H9 (cell line): ENCODE results near the gene TRMT10C. TPM values are rescaled to one million over a fixed set of nuclear protein-coding genes. Genes with fewer than 3 reads are reported as not detected.

Source experiments
- DNase-seq: peaks from one replicate; pipeline ENCODE4 v3.0.0-alpha.2; 2017
- H2AFZ ChIP-seq: one replicate; pipeline ENCODE4 v1.6.1; 2013; ENCODE audit warnings: mild to moderate bottlenecking, low read length, control low read depth, moderate library complexity
- H2AK5ac ChIP-seq: 2 replicates; pipeline ENCODE4 v1.6.1; 2013; ENCODE audit warnings: low read length, control low read depth, mixed read lengths; ENCODE audit not compliant: insufficient read length
- H2BK120ac ChIP-seq: one replicate; pipeline ENCODE4 v1.6.1; 2013; ENCODE audit warnings: low read depth, mild to moderate bottlenecking, low read length, control low read depth, inconsistent platforms; ENCODE audit not compliant: poor library complexity, severe bottlenecking
- H2BK12ac ChIP-seq: 2 replicates; pipeline ENCODE4 v1.6.1; 2013; ENCODE audit warnings: low read length, control low read depth, mixed read lengths, low read depth; ENCODE audit not compliant: insufficient read length
- H2BK15ac ChIP-seq: 2 replicates; pipeline ENCODE4 v1.6.1; 2013; ENCODE audit warnings: low read depth, low read length, control low read depth
- H2BK20ac ChIP-seq: one replicate; pipeline ENCODE4 v1.6.1; 2013; ENCODE audit warnings: low read depth, mild to moderate bottlenecking, low read length, control low read depth, inconsistent platforms; ENCODE audit not compliant: poor library complexity, severe bottlenecking
- H2BK5ac ChIP-seq: 2 replicates; pipeline ENCODE4 v1.6.1; 2013; ENCODE audit warnings: low read length, control low read depth, mixed read lengths; ENCODE audit not compliant: insufficient read length
- H3K14ac ChIP-seq: 2 replicates; pipeline ENCODE4 v1.6.1; 2013; ENCODE audit warnings: low read length, control low read depth; ENCODE audit not compliant: insufficient read depth
- H3K18ac ChIP-seq: 2 replicates; pipeline ENCODE4 v1.6.1; 2013; ENCODE audit warnings: low read depth, mild to moderate bottlenecking, mixed read lengths, low read length, control low read depth; ENCODE audit not compliant: insufficient read length
- H3K23ac ChIP-seq: 2 replicates; pipeline ENCODE4 v1.6.1; 2013; ENCODE audit warnings: low read length, control low read depth, mixed read lengths, low read depth; ENCODE audit not compliant: insufficient read length
- H3K23me2 ChIP-seq: 2 replicates; pipeline ENCODE4 v1.6.1; 2013; ENCODE audit warnings: low read depth, mild to moderate bottlenecking, mixed read lengths, low read length, control low read depth; ENCODE audit not compliant: insufficient read length, poor library complexity, severe bottlenecking
- H3K27ac ChIP-seq: 2 replicates; pipeline ENCODE4 v1.5.1; 2013; ENCODE audit warnings: low read length, control low read depth, mixed read lengths, low read depth; ENCODE audit not compliant: insufficient read length
- H3K27me3 ChIP-seq: 2 replicates; pipeline ENCODE4 v1.6.1; 2013; ENCODE audit warnings: low read length, control low read depth, inconsistent platforms; ENCODE audit not compliant: insufficient read depth
- H3K4ac ChIP-seq: 2 replicates; pipeline ENCODE4 v1.6.1; 2013; ENCODE audit warnings: low read depth, mild to moderate bottlenecking, control low read depth, inconsistent platforms, low read length, moderate library complexity
- H3K4me1 ChIP-seq: 2 replicates; pipeline ENCODE4 v1.6.1; 2013; ENCODE audit warnings: low read length, control low read depth, inconsistent platforms; ENCODE audit not compliant: insufficient read depth
- H3K4me2 ChIP-seq: 2 replicates; pipeline ENCODE4 v1.6.1; 2013; ENCODE audit warnings: low read length, control low read depth, mixed read lengths; ENCODE audit not compliant: insufficient read length, insufficient read depth
- H3K56ac ChIP-seq: 2 replicates; pipeline ENCODE4 v1.6.1; 2013; ENCODE audit warnings: low read depth, mild to moderate bottlenecking, mixed read lengths, low read length, control low read depth; ENCODE audit not compliant: insufficient read length
- H3K79me1 ChIP-seq: 2 replicates; pipeline ENCODE4 v1.6.1; 2013; ENCODE audit warnings: low read depth, mild to moderate bottlenecking, moderate library complexity, low read length, control low read depth, inconsistent platforms; ENCODE audit not compliant: insufficient read depth, poor library complexity, severe bottlenecking
- H3K79me2 ChIP-seq: 2 replicates; pipeline ENCODE4 v1.6.1; 2013; ENCODE audit warnings: low read length, control low read depth, inconsistent platforms; ENCODE audit not compliant: insufficient read depth
- H3K9ac ChIP-seq: 2 replicates; pipeline ENCODE4 v1.6.1; 2013; ENCODE audit warnings: low read length, control low read depth, mixed read lengths; ENCODE audit not compliant: insufficient read length; ENCODE audit errors: extremely low read depth
- H3K9me3 ChIP-seq: one replicate; pipeline ENCODE4 v1.6.1; 2013; ENCODE audit warnings: low read depth, low read length, inconsistent platforms; ENCODE audit not compliant: control insufficient read depth
- H3T11ph ChIP-seq: one replicate; pipeline ENCODE4 v1.6.1; 2013; ENCODE audit warnings: mild to moderate bottlenecking, low read length, control low read depth, inconsistent platforms
- H4K20me1 ChIP-seq: one replicate; pipeline ENCODE4 v1.6.1; 2013; ENCODE audit not compliant: control insufficient read depth, insufficient read length, insufficient read depth
- H4K5ac ChIP-seq: 2 replicates; pipeline ENCODE4 v1.6.1; 2013; ENCODE audit warnings: low read depth, mild to moderate bottlenecking, mixed read lengths, low read length, control low read depth; ENCODE audit not compliant: insufficient read length
- H4K8ac ChIP-seq: replicated peaks from 2 replicates; pipeline ENCODE4 v1.6.1; 2013; ENCODE audit warnings: low read length, control low read depth, mixed read lengths, low read depth; ENCODE audit not compliant: insufficient read length
- H4K91ac ChIP-seq: 2 replicates; pipeline ENCODE4 v1.6.1; 2013; ENCODE audit warnings: low read depth, mild to moderate bottlenecking, moderate library complexity, mixed read lengths, low read length, control low read depth; ENCODE audit not compliant: insufficient read length
- H3K27ac Mint-ChIP-seq, 3 experiments: 2 replicates in 2 of 3; 3 replicates in 1 of 3; pipeline ENCODE4 v1.8.0; 2020 to 2021; ENCODE audit warnings: mixed read lengths in 3 of 3, mild to moderate bottlenecking in 1 of 3, moderate library complexity in 1 of 3
- H3K27me3 Mint-ChIP-seq: 2 replicates; pipeline ENCODE4 v1.8.0; 2021; ENCODE audit warnings: low read depth, mild to moderate bottlenecking, moderate library complexity, mixed read lengths
- H3K36me3 Mint-ChIP-seq, 3 experiments: 2 replicates in 2 of 3; 3 replicates in 1 of 3; pipeline ENCODE4 v1.8.0; 2020 to 2021; ENCODE audit warnings: low read depth in 3 of 3, mixed read lengths in 3 of 3; ENCODE audit not compliant: insufficient read depth in 1 of 3
- H3K4me1 Mint-ChIP-seq, 2 experiments: 2 replicates each; pipeline ENCODE4 v1.8.0; 2020; ENCODE audit warnings: mixed read lengths in 2 of 2
- H3K4me3 Mint-ChIP-seq, 2 experiments: 2 replicates in 1 of 2; 3 replicates in 1 of 2; pipeline ENCODE4 v1.8.0; 2020 to 2021; ENCODE audit warnings: mild to moderate bottlenecking in 2 of 2, mixed read lengths in 2 of 2, moderate library complexity in 1 of 2
- H3K9me3 Mint-ChIP-seq, 2 experiments: 2 replicates in 1 of 2; 3 replicates in 1 of 2; pipeline ENCODE4 v1.8.0; 2020; ENCODE audit warnings: mild to moderate bottlenecking in 2 of 2, mixed read lengths in 2 of 2, moderate library complexity in 1 of 2
- CTCF ChIP-seq: fragments of 200-600 bp; sonication (generic); conservative IDR thresholded peaks from 3 replicates; pipeline ENCODE4 v1.8.0; 2021; ENCODE audit warnings: antibody characterized with exemption, mild to moderate bottlenecking
- WGBS: extraction: QIAGEN DNeasy Blood & Tissue Kit; methylation state at CpG from one replicate; pipeline ENCODE4 v1.1.7; 2013; ENCODE audit warnings: missing lambda C conversion rate, low lambda C conversion rate, mixed read lengths; ENCODE audit not compliant: insufficient read length; ENCODE audit errors: extremely low coverage; 5-methylcytosine and 5-hydroxymethylcytosine counted together
- total RNA-seq: library from RNA; stranded (reverse); gene quantifications from 2 replicates; pipeline ENCODE4 v1.2.1, GENCODE V29; 2021

Gene TRMT10C
- total RNA-seq, 1 experiment from 2014 or later = 53.6 TPM

GRCh38 chr3:101531473-101532086, 30.1 kb upstream of the TRMT10C start:
- H4K91ac ChIP-seq = no peak overlapping the region
- TF ChIP-seq CTCF = no peak
- no peak overlapping the region for H3K4me2 ChIP-seq

More at GRCh38 chr3:101531473-101532086, 30.1 kb upstream of the TRMT10C start:
- peaks cover 31 to 34% of the 10 kb centered on the region in 2 experiments for H3K4me1 Mint-ChIP-seq
- peak overlapping the region in 1 of 3 experiments; percentile 78; a peak in 1 of 7 replicates for H3K27ac Mint-ChIP-seq
- peaks cover 15 to 19% of the 10 kb centered on the region in 2 experiments for H3K9me3 Mint-ChIP-seq
- H4K20me1 ChIP-seq = no peaks in the 10 kb centered on the region
- H4K5ac ChIP-seq = no peak overlapping the region
- H2BK15ac ChIP-seq = no peak overlapping the region
- H3K4me3 Mint-ChIP-seq = 0 out of 5 replicates have a peak overlapping the region, but pooled peaks of 1 of the 2 experiments have one; percentile 4
- no peaks in the 10 kb centered on the region for H3K79me1 ChIP-seq
- peaks cover 8 to 15% (median 10%) of the 10 kb centered on the region in 3 experiments for H3K36me3 Mint-ChIP-seq
- H3K27ac ChIP-seq = no peak overlapping the region
- no peak overlapping the region for H3K9ac ChIP-seq
- no peaks in the 10 kb centered on the region for H3K9me3 ChIP-seq
- H3K56ac ChIP-seq = no peak overlapping the region
- no peaks in the 10 kb centered on the region for H3K79me2 ChIP-seq
- H2BK5ac ChIP-seq = no peak overlapping the region
- H4K8ac ChIP-seq = no peak overlapping the region
- H3K23me2 ChIP-seq = no peaks in the 10 kb centered on the region
- no peak overlapping the region for H3K18ac ChIP-seq
- no peak overlapping the region for H3T11ph ChIP-seq
- H2AK5ac ChIP-seq = no peak overlapping the region
- no CpG with 5 or more reads among the region's 2 CpGs for WGBS
- no peaks in the 10 kb centered on the region for H3K27me3 ChIP-seq
- DNase-seq = no peak
- H3K27me3 Mint-ChIP-seq = no peaks in the 10 kb centered on the region; the same call in 1 of the 2 replicates
- no peaks in the 10 kb centered on the region; the same call in 1 of the 2 replicates for H3K4me1 ChIP-seq
- no peak overlapping the region for H2BK120ac ChIP-seq
- H3K4ac ChIP-seq = no peak overlapping the region
- no peak overlapping the region for H2BK20ac ChIP-seq
- H3K23ac ChIP-seq = no peak overlapping the region
- no peak overlapping the region for H2BK12ac ChIP-seq
- no peak overlapping the region for H2AFZ ChIP-seq
- H3K14ac ChIP-seq = no peak overlapping the region
